HG03159 (cell line): ENCODE results near the gene ANKRD18B.
"Not testable (repeated sequence)": the region's sequence is repeated elsewhere in the genome, so short reads cannot be mapped to it uniquely, and the experiment has no call there.

Experiments
- ATAC-seq: cut with Tn5 transposase; IDR thresholded peaks from one replicate; pipeline ENCODE4 v1.9.1; 2021; ENCODE audit warnings: mild to moderate bottlenecking, moderate library complexity; ENCODE audit not compliant: unreplicated experiment

The ANKRD18B gene

GRCh38 chr9:33528069-33528468 is 4.0 kb downstream of the ANKRD18B start:
- ATAC-seq = not testable (repeated sequence)

DNA sequence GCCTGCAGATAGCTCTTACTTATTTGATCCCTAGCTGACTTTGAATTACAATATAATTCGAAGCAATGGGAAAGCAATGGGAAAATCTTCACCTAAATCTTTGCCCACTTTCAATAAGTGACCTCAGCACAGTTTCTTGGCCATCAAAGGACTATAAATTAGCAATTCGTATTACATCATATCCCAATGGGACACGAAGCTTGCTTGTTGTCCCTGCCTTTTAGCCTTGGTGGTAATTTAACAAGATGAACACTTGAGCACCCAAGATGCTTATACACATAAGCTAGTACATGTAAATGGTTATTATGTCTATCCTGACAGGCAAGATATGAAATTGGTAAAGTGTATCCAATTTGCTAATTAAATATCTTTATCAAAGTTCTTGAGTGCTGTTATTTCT is 9.9 kb downstream of the ANKRD18B start:
- not testable (repeated sequence) for ATAC-seq

DNA sequence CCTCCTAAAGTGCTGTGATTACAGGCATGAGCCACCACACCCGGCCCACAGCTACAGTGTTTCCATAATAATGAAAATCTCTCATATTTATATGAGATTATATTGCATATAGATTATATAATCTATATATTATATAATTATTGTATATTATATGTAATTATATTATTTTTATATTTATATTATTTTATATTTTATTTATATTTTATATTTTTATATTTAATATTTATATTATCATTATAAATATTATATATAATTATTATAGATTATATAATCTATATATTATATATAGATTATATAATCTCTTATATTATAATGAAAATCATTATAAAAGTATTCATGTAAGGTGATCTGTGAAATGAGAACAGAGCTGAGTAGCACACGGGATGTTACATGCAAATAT is 11.5 kb downstream of the ANKRD18B start:
- no peak for ATAC-seq

DNA sequence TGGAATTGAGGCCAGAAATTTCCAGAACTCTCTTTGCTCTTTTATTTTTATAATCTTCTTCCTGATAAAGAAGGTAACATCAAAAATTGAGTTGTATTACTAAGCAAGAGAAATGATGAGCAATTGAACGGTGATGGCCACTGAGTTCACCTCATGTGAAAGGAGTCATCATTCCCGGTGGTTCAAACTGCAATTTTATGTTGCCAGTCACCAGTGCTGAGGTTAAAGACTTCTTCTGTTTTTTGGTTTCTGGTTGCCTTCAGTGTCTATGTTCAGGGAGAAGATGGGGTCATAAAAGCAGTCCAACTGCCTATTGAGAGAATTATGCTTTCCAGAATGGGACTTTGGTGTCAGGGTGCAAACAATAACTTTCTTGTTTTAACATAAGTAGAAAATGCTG is 19.4 kb downstream of the ANKRD18B start:
- ATAC-seq = not testable (repeated sequence)

- ATAC-seq = not testable (repeated sequence)
These were observed 21.7 kb downstream of the ANKRD18B start for GRCh38 chr9:33545715-33546114.

- not testable (repeated sequence) for ATAC-seq
These were observed 24.8 kb downstream of the ANKRD18B start for GRCh38 chr9:33548816-33549215.

DNA sequence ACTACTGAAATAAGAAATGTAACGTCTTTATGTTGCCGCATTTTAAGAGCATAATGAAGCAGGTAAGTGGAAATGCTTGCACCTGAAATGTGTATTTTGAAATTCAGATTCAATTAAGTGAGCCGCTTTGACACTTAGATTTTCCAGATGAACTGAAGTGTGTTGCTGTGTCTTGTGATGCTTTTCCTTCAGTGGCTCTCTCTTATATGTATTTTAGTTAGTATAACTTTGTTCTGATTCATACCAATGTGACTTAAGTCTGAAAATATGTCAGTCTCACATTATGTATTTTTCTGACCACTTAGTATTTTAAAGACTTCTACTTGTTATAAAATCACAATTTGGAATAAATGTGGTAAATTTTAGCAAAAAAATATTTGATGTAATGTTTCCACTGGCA is 25.4 kb downstream of the ANKRD18B start:
- not testable (repeated sequence) for ATAC-seq

- not testable (repeated sequence) for ATAC-seq
These were observed 27.1 kb downstream of the ANKRD18B start for GRCh38 chr9:33551183-33551582.

GRCh38 chr9:33552315-33552725 is 28.3 kb downstream of the ANKRD18B start:
- not testable (repeated sequence) for ATAC-seq

- not testable (repeated sequence) for ATAC-seq
These were observed 36.2 kb downstream of the ANKRD18B start for GRCh38 chr9:33560217-33560616.

DNA sequence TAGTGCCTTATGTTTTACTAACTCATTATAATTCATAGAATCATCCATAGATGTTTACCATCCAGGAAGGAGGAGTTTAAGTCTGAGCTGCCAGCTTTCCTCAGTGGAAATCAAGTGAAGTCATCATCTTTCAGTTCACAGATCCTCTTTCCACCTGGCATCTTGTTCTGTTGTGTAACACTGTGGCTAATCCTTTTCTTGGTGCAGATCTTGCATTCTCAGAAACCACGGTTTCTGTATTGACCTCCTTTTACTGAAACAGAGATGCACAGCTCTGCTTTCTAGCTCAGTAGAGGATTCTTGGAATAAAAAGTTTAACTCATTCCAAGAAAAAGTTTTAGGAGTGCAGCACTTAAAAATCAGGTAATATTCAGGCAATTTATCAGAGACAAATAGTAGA is 38.1 kb downstream of the ANKRD18B start:
- ATAC-seq = not testable (repeated sequence)

DNA sequence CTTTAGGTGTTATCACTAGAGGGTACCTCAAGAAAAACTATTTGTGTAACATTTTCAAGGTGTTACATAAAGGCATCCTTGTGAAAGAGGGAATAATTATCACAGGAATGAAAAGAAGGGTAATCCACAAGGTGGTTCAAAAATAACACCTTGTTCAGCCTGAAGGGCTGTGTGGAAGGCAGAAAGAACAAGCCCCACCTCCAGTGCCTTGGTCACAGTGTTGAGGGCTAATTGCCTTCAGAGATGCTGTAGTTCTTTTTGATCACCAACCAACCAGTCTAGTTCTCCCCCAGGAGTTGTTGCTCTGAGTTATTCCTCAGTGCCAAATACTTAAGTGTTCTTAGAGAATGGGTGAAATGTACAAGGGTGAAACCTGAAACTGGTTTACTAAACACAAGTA is 43.7 kb downstream of the ANKRD18B start:
- not testable (repeated sequence) for ATAC-seq

- not testable (repeated sequence) for ATAC-seq
These were observed 53.7 kb downstream of the ANKRD18B start for GRCh38 chr9:33577786-33578185.

- ATAC-seq = not testable (repeated sequence)
These were observed 55.9 kb downstream of the ANKRD18B start for GRCh38 chr9:33579996-33580395.

DNA sequence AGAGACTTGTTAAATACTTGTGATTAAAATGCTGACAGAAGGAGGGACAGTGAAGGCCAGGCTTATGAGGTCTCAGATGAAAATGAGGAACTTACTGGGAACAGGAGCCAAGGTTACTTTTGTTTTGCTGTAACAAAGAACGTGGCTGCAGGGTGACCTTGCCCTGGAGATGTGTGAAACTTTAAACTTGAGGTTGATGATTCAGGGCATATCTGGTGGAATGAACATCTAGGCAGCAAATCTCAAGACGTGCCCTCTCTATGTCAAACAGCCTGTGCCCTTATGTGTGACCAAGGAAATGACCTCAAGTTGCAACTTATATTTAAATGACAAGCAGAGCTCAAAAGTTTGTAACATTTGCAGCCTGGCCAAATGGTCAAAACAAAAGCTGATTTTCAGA is 58.6 kb downstream of the ANKRD18B start:
- ATAC-seq = not testable (repeated sequence)

GRCh38 chr9:33586128-33586527 is 62.1 kb downstream of the ANKRD18B start:
- ATAC-seq = not testable (repeated sequence)

- not testable (repeated sequence) for ATAC-seq
These were observed 63.7 kb downstream of the ANKRD18B start for GRCh38 chr9:33587799-33588198.

- not testable (repeated sequence) for ATAC-seq
These were observed 64.8 kb downstream of the ANKRD18B start for GRCh38 chr9:33588876-33589275.

GRCh38 chr9:33590857-33591256 is 66.8 kb downstream of the ANKRD18B start:
- not testable (repeated sequence) for ATAC-seq

GRCh38 chr9:33596974-33597373 is 72.9 kb downstream of the ANKRD18B start:
- ATAC-seq = not testable (repeated sequence)

- ATAC-seq = not testable (repeated sequence)
These were observed 73.3 kb downstream of the ANKRD18B start for GRCh38 chr9:33597386-33597785.

DNA sequence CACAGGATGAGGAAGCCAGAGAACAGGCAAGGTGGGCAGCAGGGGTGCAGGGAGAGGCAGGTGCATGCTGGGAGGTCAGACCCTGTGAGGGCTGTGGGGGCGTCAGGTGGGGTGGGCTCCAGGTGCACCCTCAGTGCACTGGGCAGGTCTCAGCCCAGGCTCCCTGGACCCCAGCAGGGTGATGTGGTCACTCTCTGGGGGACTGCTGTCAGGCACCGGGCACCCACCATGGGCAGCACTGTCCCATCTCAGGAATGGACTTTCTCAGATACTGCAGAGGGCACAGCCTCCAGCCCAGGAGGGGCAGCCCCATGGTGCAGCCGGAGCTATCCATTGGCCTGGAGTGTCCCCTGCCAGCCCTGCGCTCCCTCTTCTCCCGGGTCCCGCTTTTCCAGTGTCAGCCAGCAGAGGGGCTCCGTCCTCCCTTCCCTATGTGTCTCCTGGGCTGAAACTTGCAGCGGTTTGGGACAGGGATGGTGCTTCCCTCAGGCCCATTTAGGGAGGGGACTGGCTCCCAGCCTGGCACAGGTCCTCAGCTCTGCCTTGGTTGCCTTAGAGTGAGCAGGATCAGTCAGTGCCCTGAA is 74.8 kb downstream of the ANKRD18B start:
- ATAC-seq = not testable (repeated sequence)

DNA sequence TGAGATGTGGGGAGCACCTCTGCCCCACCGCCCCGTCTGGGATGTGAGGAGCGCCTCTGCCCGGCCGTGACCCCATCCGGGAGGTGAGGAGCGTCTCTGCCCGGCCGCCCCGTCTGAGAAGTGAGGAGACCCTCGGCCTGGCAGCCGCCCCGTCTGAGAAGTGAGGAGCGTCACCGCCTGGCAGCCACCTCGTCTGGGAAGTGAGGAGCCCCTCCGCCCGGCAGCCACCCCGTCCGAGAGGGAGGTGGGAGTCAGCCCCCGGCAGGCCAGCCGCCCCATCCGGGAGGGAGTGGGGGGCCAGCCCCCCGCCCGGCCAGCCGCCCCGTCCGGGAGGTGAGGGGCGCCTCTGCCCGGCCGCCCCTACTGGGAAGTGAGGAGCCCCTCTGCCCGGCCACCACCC is 76.9 kb downstream of the ANKRD18B start:
- ATAC-seq = not testable (repeated sequence)
